Gastroesophageal sphincter (tissue), 3 donors: ENCODE results near the gene GPR39.

Experiments used
- CTCF ChIP-seq, 4 experiments: fragments of 200-600 bp in 2 of 4; fragments of 450-650 bp in 2 of 4; sonication (generic) in 1 of 4; IDR thresholded peaks; one replicate each; pipeline ENCODE4 v1.5.1; 2017 to 2019; ENCODE audit warnings: antibody characterized with exemption in 4 of 4, mild to moderate bottlenecking in 2 of 4, moderate library complexity in 2 of 4
- EP300 ChIP-seq: sonication (generic); formaldehyde crosslinking; IDR thresholded peaks from one replicate; pipeline ENCODE4 v1.6.1; 2017; ENCODE audit warnings: antibody characterized with exemption, mild to moderate bottlenecking
- POLR2A ChIP-seq, 2 donors: fragments of 450-650 bp; IDR thresholded peaks; one replicate each; pipeline ENCODE4 v1.6.1; 2017; ENCODE audit warnings: antibody characterized with exemption in 2 of 2, mild to moderate bottlenecking in 2 of 2, moderate library complexity in 1 of 2
- POLR2AphosphoS5 ChIP-seq: sonication (generic); formaldehyde crosslinking; IDR thresholded peaks from one replicate; pipeline ENCODE4 v1.6.1; 2017; ENCODE audit warnings: antibody characterized with exemption

DNA sequence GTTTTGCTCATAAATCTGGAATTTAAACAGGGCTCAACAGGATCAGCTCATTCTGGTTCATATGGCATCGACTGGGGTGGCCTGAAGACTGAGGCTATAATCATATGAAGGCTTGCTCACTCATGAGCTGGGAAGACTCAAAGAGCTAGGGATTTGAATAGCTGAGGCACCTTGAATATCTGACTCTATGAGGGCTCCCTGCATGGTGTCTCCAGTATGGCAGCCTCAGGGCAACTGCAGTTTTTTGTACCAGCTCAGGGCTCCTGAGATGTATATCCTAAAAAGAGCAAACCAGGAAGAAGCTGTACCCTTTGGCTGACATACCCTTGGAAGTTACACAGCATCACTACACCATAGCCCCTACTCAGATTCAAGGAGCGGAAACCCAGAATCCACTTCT, 15.3 kb upstream of the GPR39 start:
- TF ChIP-seq CTCF (IDR thresholded peaks at IDR 0.05) (no peak), POLR2A (IDR thresholded peaks at IDR 0.05) (no peak), POLR2AphosphoS5 (no peak), EP300 (no peak)
